Caco-2 (cell line): Measurements from ENCODE around the gene TSPAN5. TPM values are rescaled to one million over a fixed set of nuclear protein-coding genes. Genes with fewer than 3 reads are reported as not detected.

ENCODE experiments used
- BruUV-seq: library from RNA; stranded (reverse); fragments of 400-500 nt; replicated peaks from 2 replicates; lab custom pipeline; 2021; lab: Mats Ljungman, UMichigan
- CTCF ChIA-PET: fragments of 300-600 bp; sonication (Branson Sonifier 250); formaldehyde crosslinking; loops from one replicate; lab custom pipeline; 2022; ENCODE audit warnings: antibody characterized with exemption; lab: Charles Lee
- POLR2A ChIA-PET: fragments of 300-600 bp; sonication (Branson Sonifier 250); formaldehyde crosslinking; loops from one replicate; lab custom pipeline; 2022; ENCODE audit warnings: antibody characterized with exemption; lab: Charles Lee
- DNase-seq, 2 experiments: peaks; one replicate each; pipeline versions ENCODE4 v3.0.0 to v3.0.0-alpha.2; 2020 to 2022
- H3K27me3 ChIP-seq: replicated peaks from 2 replicates; pipeline ENCODE4 v1.6.0; 2011; ENCODE audit warnings: low read length; ENCODE audit not compliant: control insufficient read depth, insufficient read depth
- H3K36me3 ChIP-seq: 2 replicates; pipeline ENCODE4 v1.5.1; 2011; ENCODE audit warnings: low read length; ENCODE audit not compliant: control insufficient read depth, insufficient read depth
- H3K4me1 ChIP-seq: fragments of 250-450 bp; sonication (Bioruptor Pico); 2 replicates; pipeline ENCODE4 v1.5.1; 2020; ENCODE audit warnings: mild to moderate bottlenecking
- H3K4me3 ChIP-seq: 2 replicates; pipeline ENCODE4 v1.5.1; 2011; ENCODE audit warnings: low read depth, mild to moderate bottlenecking, control low read depth, low read length
- H3K9me3 ChIP-seq: fragments of 250-450 bp; sonication (Bioruptor Pico); 2 replicates; pipeline ENCODE4 v1.5.1; 2020; ENCODE audit warnings: mild to moderate bottlenecking, moderate library complexity
- H3K27ac Mint-ChIP-seq: one replicate; pipeline ENCODE4 v1.8.0; 2022; ENCODE audit warnings: mixed read lengths; ENCODE audit not compliant: unreplicated experiment
- H3K27me3 Mint-ChIP-seq: one replicate; pipeline ENCODE4 v1.8.0; 2022; ENCODE audit warnings: mixed read lengths; ENCODE audit not compliant: insufficient read depth, unreplicated experiment
- H3K36me3 Mint-ChIP-seq: one replicate; pipeline ENCODE4 v1.8.0; 2022; ENCODE audit warnings: mild to moderate bottlenecking, mixed read lengths; ENCODE audit not compliant: insufficient read depth, unreplicated experiment
- H3K4me1 Mint-ChIP-seq: one replicate; pipeline ENCODE4 v1.8.0; 2022; ENCODE audit warnings: low read depth, mixed read lengths; ENCODE audit not compliant: unreplicated experiment
- H3K4me3 Mint-ChIP-seq: one replicate; pipeline ENCODE4 v1.8.0; 2022; ENCODE audit warnings: mild to moderate bottlenecking, moderate library complexity, mixed read lengths; ENCODE audit not compliant: unreplicated experiment
- H3K9me3 Mint-ChIP-seq: one replicate; pipeline ENCODE4 v1.8.0; 2022; ENCODE audit warnings: mixed read lengths; ENCODE audit not compliant: unreplicated experiment
- CTCF ChIP-seq, 2 experiments: fragments of 200-600 bp in 1 of 2; IDR thresholded peaks; 1 replicate in 1 of 2; 2 replicates in 1 of 2; pipeline versions ENCODE4 v1.5.1 to v1.8.0; 2011 to 2022; ENCODE audit warnings: antibody characterized with exemption in 1 of 2, control low read depth in 1 of 2, inconsistent platforms in 1 of 2, low read depth in 1 of 2, low read length in 1 of 2, mild to moderate bottlenecking in 1 of 2, moderate library complexity in 1 of 2; ENCODE audit not compliant: insufficient read depth in 1 of 2, severe bottlenecking in 1 of 2, unreplicated experiment in 1 of 2
- intact Hi-C: fragments of 100-400 bp; cut with micrococcal nuclease; formaldehyde crosslinking; loops from one replicate; pipeline ENCODE4 v1.10.0; 2022; ENCODE audit not compliant: unreplicated experiment
- total RNA-seq: library from RNA; stranded (reverse); gene quantifications from 2 replicates; pipeline ENCODE4 v1.2.3, GENCODE V29; 2022

TSPAN5 gene
- total RNA-seq, 1 experiment from 2014 or later, result 24.1 TPM

DNA sequence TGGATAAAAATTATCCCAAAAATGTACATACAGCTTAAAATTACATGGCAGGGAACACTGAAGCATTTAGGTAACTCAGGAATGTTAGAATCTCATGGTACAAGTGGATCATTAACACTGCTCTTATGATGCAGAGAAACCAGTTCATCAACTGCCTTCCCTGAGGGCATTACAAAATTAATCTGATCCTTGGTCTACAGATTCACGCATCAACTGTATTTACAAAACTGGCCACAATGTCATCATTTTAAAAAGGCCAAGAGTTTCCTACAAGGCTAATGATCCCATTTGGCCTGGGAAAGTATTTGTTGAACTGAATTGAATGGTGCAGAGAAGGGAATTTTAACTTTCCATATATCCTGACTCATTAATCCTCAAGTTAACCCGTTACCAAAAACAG lies 84.6 kb downstream of the TSPAN5 start:
- Mint-ChIP-seq H3K4me3 (no peak overlapping the region), H3K27me3 (no peaks in the 10 kb centered on the region), H3K9me3 (no peaks in the 10 kb centered on the region), H3K4me1 (peaks cover 14% of the 10 kb centered on the region), H3K27ac (no peak overlapping the region), H3K36me3 (no peaks in the 10 kb centered on the region)
- H3K4me3 ChIP-seq, result no peak overlapping the region
- no peak for TF ChIP-seq CTCF (IDR thresholded peaks at IDR 0.05; ENCODE audit: insufficient read depth in 1 of 2, low read depth in 1 of 2, low read length in 1 of 2, severe bottlenecking in 1 of 2, unreplicated experiment in 1 of 2)
- ChIA-PET POLR2A (no interaction called here), CTCF (no interaction called here)
- DNase-seq, result no peak
- intact Hi-C loops, result no loop called here
- no TSS peak for BruUV-seq
- H3K9me3 ChIP-seq, result no peaks in the 10 kb centered on the region
- H3K36me3 ChIP-seq, result no peaks in the 10 kb centered on the region; the same call in 1 of the 2 replicates
- H3K27me3 ChIP-seq, result no peaks in the 10 kb centered on the region
- H3K4me1 ChIP-seq, result no peaks in the 10 kb centered on the region

GRCh38 chr4:98572697-98573096 lies 85.7 kb downstream of the TSPAN5 start:
- CTCF ChIA-PET, result no interaction called here
- intact Hi-C loops, result no loop called here

DNA sequence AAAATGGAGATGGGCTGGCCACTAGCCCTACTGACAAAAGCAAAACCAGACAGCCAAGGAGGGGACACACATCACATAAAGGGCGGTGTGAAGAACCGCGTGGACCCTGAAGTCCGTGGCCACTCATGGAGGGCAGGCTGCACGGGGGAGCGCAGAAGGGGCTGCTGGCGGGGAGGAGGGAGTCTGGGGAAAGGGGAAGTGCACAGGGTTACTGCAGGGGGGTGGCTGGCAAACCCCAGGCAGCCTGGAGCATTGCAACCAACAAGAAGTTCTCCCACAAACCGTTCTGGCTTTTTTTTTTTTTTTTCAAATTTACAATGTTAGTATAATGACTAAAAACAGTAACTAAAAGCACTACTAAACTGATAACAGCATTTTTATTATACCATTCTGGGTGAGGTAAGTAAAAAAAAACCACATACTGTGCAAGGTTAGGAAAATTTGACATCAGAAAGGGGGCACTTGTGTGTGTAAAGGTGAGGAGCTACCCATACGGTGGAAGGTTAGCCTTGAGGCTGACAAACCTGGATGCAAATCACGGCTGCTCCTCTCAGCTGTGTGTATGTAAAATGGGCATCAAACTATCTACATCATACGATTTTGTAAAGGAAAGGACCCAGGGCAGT lies 87.1 kb downstream of the TSPAN5 start:
- intact Hi-C loops, result no loop called here
- no peaks in the 10 kb centered on the region for H3K4me1 ChIP-seq
- no peaks in the 10 kb centered on the region for H3K27me3 Mint-ChIP-seq
- no peak for TF ChIP-seq CTCF (IDR thresholded peaks at IDR 0.05; ENCODE audit: insufficient read depth in 1 of 2, low read depth in 1 of 2, low read length in 1 of 2, severe bottlenecking in 1 of 2, unreplicated experiment in 1 of 2)
- POLR2A ChIA-PET, result no interaction called here
- H3K4me3 ChIP-seq, result no peak overlapping the region
- no peak overlapping the region for H3K4me3 Mint-ChIP-seq
- peaks cover 2% of the 10 kb centered on the region for H3K36me3 Mint-ChIP-seq
- H3K36me3 ChIP-seq, result no peaks in the 10 kb centered on the region; the same call in 1 of the 2 replicates
- CTCF ChIA-PET, result no interaction called here
- no peaks in the 10 kb centered on the region for H3K9me3 ChIP-seq
- no peak overlapping the region for H3K27ac Mint-ChIP-seq
- DNase-seq, result no peak
- H3K4me1 Mint-ChIP-seq, result peaks cover 14% of the 10 kb centered on the region
- H3K27me3 ChIP-seq, result no peaks in the 10 kb centered on the region
- BruUV-seq, result no TSS peak
- no peaks in the 10 kb centered on the region for H3K9me3 Mint-ChIP-seq

More at GRCh38 chr4:98572697-98573096, 85.7 kb downstream of the TSPAN5 start:
- Histone ChIP-seq H3K9me3 (no peaks in the 10 kb centered on the region), H3K4me3 (no peak overlapping the region), H3K4me1 (no peaks in the 10 kb centered on the region), H3K36me3 (no peaks in the 10 kb centered on the region; the same call in 1 of the 2 replicates), H3K27me3 (no peaks in the 10 kb centered on the region)
- Mint-ChIP-seq H3K27ac (no peak overlapping the region), H3K9me3 (no peaks in the 10 kb centered on the region), H3K4me3 (no peak overlapping the region), H3K27me3 (no peaks in the 10 kb centered on the region), H3K4me1 (peaks cover 14% of the 10 kb centered on the region), H3K36me3 (no peaks in the 10 kb centered on the region)
- POLR2A ChIA-PET, result no interaction called here
- BruUV-seq, result no TSS peak
- TF ChIP-seq CTCF (IDR thresholded peaks at IDR 0.05; ENCODE audit: insufficient read depth in 1 of 2, low read depth in 1 of 2, low read length in 1 of 2, severe bottlenecking in 1 of 2, unreplicated experiment in 1 of 2), result no peak
- DNase-seq, result no peak
